Right lobe of liver (tissue), 6 donors: ENCODE measurements around the gene SCN11A. TPM values are rescaled to one million over a fixed set of nuclear protein-coding genes. Genes with fewer than 3 reads are reported as not detected.

Experiments used
- ATAC-seq, 4 donors: fragments of 200-7000 bp; cut with Tn5 transposase; one replicate each; pipeline ENCODE4 v1.9.1; 2020; ENCODE audit warnings: mild to moderate bottlenecking in 4 of 4, moderate library complexity in 4 of 4
- DNase-seq, 3 donors: peaks; one replicate each; pipeline ENCODE4 v3.0.0-alpha.2; 2020
- H3K27ac ChIP-seq, 3 donors: fragments of 200-600 bp; one replicate each; pipeline ENCODE4 v1.8.0; 2022
- H3K27me3 ChIP-seq, 2 donors: fragments of 200-600 bp; one replicate each; pipeline ENCODE4 v1.8.0; 2022
- H3K36me3 ChIP-seq, 4 donors: fragments of 200-600 bp; sonication (generic) in 1 of 4; one replicate each; pipeline versions ENCODE4 v1.5.1 to v1.8.0; 2017 to 2022; ENCODE audit warnings: control low read depth in 1 of 4
- H3K4me1 ChIP-seq, 4 donors: fragments of 200-600 bp; sonication (generic) in 1 of 4; one replicate each; pipeline versions ENCODE4 v1.5.1 to v1.8.0; 2017 to 2022; ENCODE audit warnings: control low read depth in 1 of 4
- H3K4me3 ChIP-seq, 3 donors: fragments of 200-600 bp; one replicate each; pipeline ENCODE4 v1.8.0; 2022
- H3K9me3 ChIP-seq, 4 donors: fragments of 200-600 bp; sonication (generic) in 1 of 4; one replicate each; pipeline versions ENCODE4 v1.5.1 to v1.8.0; 2017 to 2022; ENCODE audit warnings: control low read depth in 1 of 4
- POLR2A ChIP-seq: fragments of 450-650 bp; IDR thresholded peaks from one replicate; pipeline ENCODE4 v1.6.1; 2017; ENCODE audit warnings: antibody characterized with exemption, mild to moderate bottlenecking
- WGBS: methylation state at CpG from one replicate; pipeline ENCODE4 v1.1.6; 2018; ENCODE audit warnings: low coverage, low lambda C conversion rate; ENCODE audit not compliant: insufficient coverage; ENCODE audit errors: missing lambda C conversion rate; 5-methylcytosine and 5-hydroxymethylcytosine counted together
- intact Hi-C, 2 donors: fragments of 100-400 bp; cut with DNase I; formaldehyde crosslinking; loops; one replicate each; pipeline versions ENCODE4 v1.11.2 to v1.14.1; 2022
- total RNA-seq, 6 experiments: library from RNA; depleted of rRNA in 2 of 6; stranded (reverse); fragments of >200 nt in 2 of 6; fragmentation: NEBNext Ultra II Directional in 3 of 6; extraction: Animal tissue kit (Norgen Biotek cat#: 25700) in 3 of 6; gene quantifications; one replicate each; pipeline versions ENCODE4 v1.1.0 to v1.2.4, GENCODE V29; 2016 to 2023
- TF ChIP-seq, protein P1 (sequence below), 4 donors: fragments of 200-600 bp in 3 of 4; fragments of 450-650 bp in 1 of 4; IDR thresholded peaks; one replicate each; pipeline versions ENCODE4 v1.5.1 to v1.8.0; 2016 to 2022; ENCODE audit warnings: antibody characterized with exemption in 4 of 4, mild to moderate bottlenecking in 2 of 4
- donor health status: DM: no; HTN: yes; CAD: no.
- donor health status: DM: no; HTN: no; CAD: no.
- donor health status: DM: no; HTN: no; CAD: no.
- donor health status: DM: no; HTN: yes; CAD: no.
- donor health status: DM: no; HTN: yes; CAD: no.

The SCN11A gene
- total RNA-seq, 6 experiments from 2014 or later, result 0.12 to 0.31 (median 0.16) TPM; not detected in 1

DNA sequence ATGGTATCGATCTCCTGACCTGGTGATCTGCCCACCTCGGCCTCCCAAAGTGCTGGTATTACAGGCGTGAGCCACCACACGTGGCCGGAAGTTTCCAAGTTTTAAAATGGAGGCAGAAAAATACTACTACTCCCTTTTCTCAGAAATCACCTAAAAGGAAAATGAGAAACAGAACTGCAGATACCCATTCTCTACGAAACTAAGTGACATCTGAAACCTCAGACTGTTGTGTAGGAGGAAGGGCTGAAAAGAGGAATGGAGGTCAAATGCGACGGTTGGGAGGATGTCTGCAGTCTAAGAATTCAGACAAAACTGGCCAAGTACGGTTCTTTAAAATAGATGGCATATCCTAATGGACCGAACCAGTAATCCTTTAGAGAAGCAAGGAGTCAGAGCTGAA lies 24.2 kb upstream of the SCN11A start:
- DNase-seq, result no peak
- TF ChIP-seq POLR2A, result no peak
- TF ChIP-seq, protein P1, sequence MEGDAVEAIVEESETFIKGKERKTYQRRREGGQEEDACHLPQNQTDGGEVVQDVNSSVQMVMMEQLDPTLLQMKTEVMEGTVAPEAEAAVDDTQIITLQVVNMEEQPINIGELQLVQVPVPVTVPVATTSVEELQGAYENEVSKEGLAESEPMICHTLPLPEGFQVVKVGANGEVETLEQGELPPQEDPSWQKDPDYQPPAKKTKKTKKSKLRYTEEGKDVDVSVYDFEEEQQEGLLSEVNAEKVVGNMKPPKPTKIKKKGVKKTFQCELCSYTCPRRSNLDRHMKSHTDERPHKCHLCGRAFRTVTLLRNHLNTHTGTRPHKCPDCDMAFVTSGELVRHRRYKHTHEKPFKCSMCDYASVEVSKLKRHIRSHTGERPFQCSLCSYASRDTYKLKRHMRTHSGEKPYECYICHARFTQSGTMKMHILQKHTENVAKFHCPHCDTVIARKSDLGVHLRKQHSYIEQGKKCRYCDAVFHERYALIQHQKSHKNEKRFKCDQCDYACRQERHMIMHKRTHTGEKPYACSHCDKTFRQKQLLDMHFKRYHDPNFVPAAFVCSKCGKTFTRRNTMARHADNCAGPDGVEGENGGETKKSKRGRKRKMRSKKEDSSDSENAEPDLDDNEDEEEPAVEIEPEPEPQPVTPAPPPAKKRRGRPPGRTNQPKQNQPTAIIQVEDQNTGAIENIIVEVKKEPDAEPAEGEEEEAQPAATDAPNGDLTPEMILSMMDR (IDR thresholded peaks at IDR 0.05), result no peak
- H3K27ac ChIP-seq, result no peak overlapping the region
- no peaks in the 10 kb centered on the region for H3K27me3 ChIP-seq
- intact Hi-C loops, result no loop called here
- H3K4me3 ChIP-seq, result no peak overlapping the region
- no peaks in the 10 kb centered on the region for H3K9me3 ChIP-seq
- no peaks in the 10 kb centered on the region for H3K4me1 ChIP-seq
- no peak for ATAC-seq
- 90% methylated on average over 10 of the region's 10 CpGs for WGBS
- H3K36me3 ChIP-seq, result peaks cover 6 to 47% (median 8%) of the 10 kb centered on the region in 4 donors

DNA sequence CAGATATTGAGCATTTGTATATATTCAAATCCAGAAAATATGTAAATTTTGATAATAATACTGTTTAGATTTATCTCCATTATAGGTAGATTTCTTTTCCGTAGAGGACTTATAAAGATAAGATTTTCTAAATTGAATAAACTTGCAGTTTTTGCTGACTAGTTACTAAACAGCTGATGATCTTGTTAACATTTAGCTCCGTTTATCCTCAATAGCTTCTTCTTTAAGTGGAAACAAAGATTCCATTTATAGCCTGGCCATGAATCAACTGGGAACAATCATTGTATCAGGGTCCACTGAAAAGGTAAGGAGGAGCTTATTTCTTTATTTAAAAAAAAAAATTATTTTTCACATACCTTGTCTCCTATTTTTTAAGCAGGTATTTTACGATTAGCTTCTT lies 16.8 kb upstream of the SCN11A start:
- intact Hi-C loops, result no loop called here
- Histone ChIP-seq H3K36me3 (peaks cover 0 to 32% (median 3%) of the 10 kb centered on the region in 4 donors), H3K4me3 (no peak overlapping the region), H3K27ac (no peak overlapping the region), H3K4me1 (no peaks in the 10 kb centered on the region), H3K27me3 (no peaks in the 10 kb centered on the region), H3K9me3 (no peaks in the 10 kb centered on the region)
- TF ChIP-seq, protein P1 (IDR thresholded peaks at IDR 0.05), result no peak
- no peak for TF ChIP-seq POLR2A
- DNase-seq (no peak), ATAC-seq (no peak)
- WGBS, result 73% methylated on average over 3 of the region's 3 CpGs

DNA sequence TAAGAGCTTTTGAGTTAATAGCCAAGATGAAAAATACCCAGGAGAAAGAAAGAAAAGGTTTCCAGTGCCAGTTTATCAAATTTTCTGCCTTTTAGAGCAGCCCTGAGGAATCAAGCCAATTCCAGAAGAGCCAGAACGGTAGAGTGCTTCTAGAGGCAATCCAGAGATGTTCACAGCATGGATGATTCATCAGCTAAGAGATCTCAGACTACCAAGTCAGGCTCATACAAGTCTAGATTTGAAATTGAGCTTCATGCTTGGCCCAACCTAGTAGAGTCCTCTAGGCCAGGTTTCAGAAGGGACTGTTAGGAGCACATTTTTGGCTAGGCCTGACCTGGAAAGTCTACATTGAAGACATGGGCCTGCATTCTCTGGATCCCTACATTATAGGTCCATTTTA lies 15.5 kb upstream of the SCN11A start:
- Histone ChIP-seq H3K27me3 (no peaks in the 10 kb centered on the region), H3K9me3 (no peaks in the 10 kb centered on the region), H3K36me3 (peaks cover 0 to 23% (median 3%) of the 10 kb centered on the region in 4 donors), H3K4me1 (no peaks in the 10 kb centered on the region), H3K4me3 (no peak overlapping the region), H3K27ac (no peak overlapping the region)
- DNase-seq (no peak), ATAC-seq (no peak)
- TF ChIP-seq POLR2A, result no peak
- TF ChIP-seq, protein P1 (IDR thresholded peaks at IDR 0.05), result no peak
- 67% methylated on average over 1 of the region's 1 CpG for WGBS
- intact Hi-C loops, result no loop called here

DNA sequence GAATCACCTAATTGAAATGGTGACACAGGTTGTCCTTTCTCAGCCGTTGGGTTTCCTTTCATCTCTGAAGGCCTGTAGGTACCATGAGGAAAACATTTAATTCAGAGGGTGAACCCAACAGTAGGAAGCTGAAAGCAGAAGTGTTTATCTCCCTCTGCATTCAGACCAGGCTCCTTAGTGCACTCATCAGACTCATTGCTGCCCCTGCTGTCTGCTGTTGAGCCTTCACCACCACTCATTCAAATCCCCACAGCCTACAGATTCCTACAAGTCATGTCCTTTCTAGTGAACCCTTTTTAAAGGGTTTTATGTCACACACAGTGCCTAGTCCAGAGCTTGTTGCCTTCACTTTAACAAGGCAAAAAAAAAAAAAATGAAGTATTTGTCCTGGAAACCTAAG lies 13.5 kb upstream of the SCN11A start:
- 0% methylated on average over 1 of the region's 1 CpG for WGBS
- Histone ChIP-seq H3K27ac (no peak overlapping the region), H3K36me3 (peaks cover 0 to 21% (median 3%) of the 10 kb centered on the region in 4 donors), H3K9me3 (no peaks in the 10 kb centered on the region), H3K4me3 (no peak overlapping the region), H3K4me1 (no peaks in the 10 kb centered on the region), H3K27me3 (no peaks in the 10 kb centered on the region)
- DNase-seq (no peak), ATAC-seq (peak; percentile 47 to 65 (median 61))
- TF ChIP-seq, protein P1 (IDR thresholded peaks at IDR 0.05), result peak in 3 of 4 donors; percentile 3 to 33 (median 29)
- no peak for TF ChIP-seq POLR2A
- intact Hi-C loops, result no loop called here

DNA sequence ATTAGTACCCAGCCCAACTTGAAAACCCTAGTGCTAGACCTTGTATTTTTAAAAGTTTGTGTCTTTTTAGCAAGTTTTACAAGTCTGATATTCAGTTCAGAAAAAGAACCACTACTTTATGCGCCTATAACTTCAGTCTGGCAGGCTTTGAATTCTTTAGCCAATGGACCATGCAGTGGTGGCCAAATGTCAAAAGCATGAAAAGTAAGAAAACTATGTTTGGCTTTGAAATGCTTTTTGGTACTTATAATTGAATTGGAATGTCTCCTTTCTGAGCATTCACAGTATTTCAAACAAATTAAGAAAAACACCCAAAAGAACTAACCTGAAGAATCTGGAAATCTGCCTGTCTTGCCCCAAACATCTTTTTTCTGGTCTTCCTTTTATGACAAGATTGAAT lies 12.9 kb upstream of the SCN11A start:
- Histone ChIP-seq H3K27me3 (no peaks in the 10 kb centered on the region), H3K4me1 (no peaks in the 10 kb centered on the region), H3K27ac (no peak overlapping the region), H3K36me3 (peaks cover 0 to 16% (median 3%) of the 10 kb centered on the region in 4 donors), H3K4me3 (no peak overlapping the region), H3K9me3 (no peaks in the 10 kb centered on the region)
- no peak for ATAC-seq
- TF ChIP-seq, protein P1 (IDR thresholded peaks at IDR 0.05), result no peak
- no peak for TF ChIP-seq POLR2A
- WGBS, result 100% methylated on average over 1 of the region's 1 CpG
- no peak for DNase-seq
- intact Hi-C loops, result no loop called here
